Kidney (tissue), 14 donors: ENCODE measurements around the gene PRDM15. TPM values are rescaled to one million over a fixed set of nuclear protein-coding genes. Genes with fewer than 3 reads are reported as not detected.
A peak's percentile ranks its signal among the peaks of the same experiment; 100 is the strongest.

Source experiments
- DNase-seq, 5 donors: peaks; one replicate each; pipeline ENCODE4 v3.0.0-alpha.2; 2013 to 2020
- FAIRE-seq: peaks from 2 replicates; lab custom pipeline; 2012; peaks lifted over from hg19 to GRCh38; lab: Jason Lieb, UNC
- H3K27ac ChIP-seq, 2 donors: one replicate each; pipeline ENCODE4 v1.7.0; 2013; ENCODE audit warnings: low read depth in 2 of 2, low read length in 2 of 2, inconsistent platforms in 1 of 2
- H3K27me3 ChIP-seq: one replicate; pipeline ENCODE4 v1.7.1; 2013; ENCODE audit warnings: low read length, inconsistent platforms; ENCODE audit not compliant: control insufficient read depth, insufficient read depth
- H3K36me3 ChIP-seq, 3 donors: one replicate each; pipeline versions ENCODE4 v1.7.0 to v1.7.1; 2013; ENCODE audit warnings: low read length in 3 of 3, control low read depth in 1 of 3, inconsistent platforms in 1 of 3; ENCODE audit not compliant: insufficient read depth in 3 of 3, control insufficient read depth in 2 of 3
- H3K4me1 ChIP-seq, 3 donors: one replicate each; pipeline versions ENCODE4 v1.7.0 to v1.7.1; 2013; ENCODE audit warnings: low read length in 3 of 3, inconsistent platforms in 1 of 3, low read depth in 1 of 3; ENCODE audit not compliant: control insufficient read depth in 2 of 3, insufficient read depth in 2 of 3
- H3K4me3 ChIP-seq, 3 donors: one replicate each; pipeline versions ENCODE4 v1.7.0 to v1.8.1; 2013; ENCODE audit warnings: low read length in 3 of 3, control low read depth in 1 of 3, inconsistent platforms in 1 of 3
- H3K9ac ChIP-seq, 3 donors: one replicate each; pipeline versions ENCODE4 v1.7.0 to v1.7.1; 2013; ENCODE audit warnings: low read length in 3 of 3, control low read depth in 1 of 3, inconsistent platforms in 1 of 3
- H3K9me3 ChIP-seq, 3 donors: one replicate each; pipeline versions ENCODE4 v1.7.0 to v1.7.1; 2013; ENCODE audit warnings: low read length in 3 of 3, control low read depth in 1 of 3, inconsistent platforms in 1 of 3; ENCODE audit not compliant: control insufficient read depth in 2 of 3, insufficient read depth in 1 of 3
- CTCF ChIP-seq: IDR thresholded peaks from 3 replicates; pipeline ENCODE4 v1.5.1; 2012; ENCODE audit warnings: mild to moderate bottlenecking, moderate library complexity, borderline replicate concordance; ENCODE audit not compliant: insufficient read depth; ENCODE audit errors: extremely low read depth
- intact Hi-C: fragments of 100-400 bp; cut with DNase I; formaldehyde crosslinking; loops from one replicate; pipeline ENCODE4 v1.11.1; 2022
- polyA plus RNA-seq: library from polyadenylated mRNA; stranded (reverse); fragments of 350-450 nt; fragmentation: Illumina TruSeq; extraction: RNeasy Lipid Tissue Mini Kit (QIAGEN cat#74804); gene quantifications from one replicate; pipeline ENCODE4 v1.2.3, GENCODE V29; 2014; ENCODE audit warnings: low read depth, low replicate concordance; ENCODE audit not compliant: insufficient read depth
- total RNA-seq: library from RNA; stranded (reverse); fragmentation: NEBNext Ultra II Directional; extraction: Animal tissue kit (Norgen Biotek cat#: 25700); gene quantifications from one replicate; pipeline ENCODE4 v1.2.1, GENCODE V29; 2021
- donor health status: control.
- donor health status: control.
- donor health status: control.
- donor health status: control.
- donor health status: control.
- donor health status: DM: yes; HTN: yes; CAD: no.
- donor health status: Normal renal cell carcinoma (clear cell type).

Gene PRDM15
- total and polyA plus RNA-seq, 2 donors from 2014 or later = 1.3 to 8.4 TPM

DNA sequence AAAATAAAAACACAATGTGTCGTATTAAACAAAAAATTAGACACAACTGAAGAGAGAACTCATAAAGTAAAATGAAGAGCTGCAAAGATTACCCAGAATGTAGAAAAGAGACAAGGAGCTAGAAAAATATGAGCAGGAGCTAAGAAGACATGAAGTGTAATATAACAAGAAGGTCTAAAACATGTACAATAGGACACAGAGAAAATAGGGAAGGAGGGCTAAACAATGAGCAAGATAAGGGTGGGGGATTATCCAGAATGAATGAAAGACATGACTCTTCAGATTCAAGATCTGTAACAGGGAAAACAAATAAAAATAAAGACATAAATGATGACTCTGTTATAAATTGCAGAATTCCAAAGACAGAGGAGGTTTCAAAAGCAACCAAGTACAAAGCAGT is 38.3 kb downstream of the PRDM15 start:
- Histone ChIP-seq H3K4me3 (no peak overlapping the region), H3K27ac (no peak overlapping the region), H3K27me3 (no peaks in the 10 kb centered on the region), H3K36me3 (peaks cover 0 to 4% (median 0%) of the 10 kb centered on the region in 3 donors), H3K9ac (no peak overlapping the region), H3K4me1 (no peaks in the 10 kb centered on the region), H3K9me3 (peaks cover 0 to 5% (median 0%) of the 10 kb centered on the region in 3 donors)
- no peak for FAIRE-seq
- no peak for DNase-seq
- no peak for TF ChIP-seq CTCF
- intact Hi-C loops = no loop called here

GRCh38 chr21:41839387-41840000 is 39.6 kb downstream of the PRDM15 start:
- Histone ChIP-seq H3K4me1 (no peaks in the 10 kb centered on the region), H3K27me3 (no peaks in the 10 kb centered on the region), H3K27ac (no peak overlapping the region), H3K9me3 (peaks cover 0 to 5% (median 0%) of the 10 kb centered on the region in 3 donors), H3K4me3 (no peak overlapping the region), H3K9ac (no peak overlapping the region), H3K36me3 (peaks cover 0 to 4% (median 0%) of the 10 kb centered on the region in 3 donors)
- DNase-seq = no peak
- FAIRE-seq = no peak
- no peak for TF ChIP-seq CTCF
- intact Hi-C loops = no loop called here

- intact Hi-C loops = no loop called here
- no peak for FAIRE-seq
- Histone ChIP-seq H3K9me3 (peaks cover 0 to 5% (median 0%) of the 10 kb centered on the region in 3 donors), H3K36me3 (peaks cover 0 to 4% (median 0%) of the 10 kb centered on the region in 3 donors), H3K4me3 (no peak overlapping the region), H3K27ac (no peak overlapping the region), H3K9ac (no peak overlapping the region), H3K4me1 (no peaks in the 10 kb centered on the region), H3K27me3 (no peaks in the 10 kb centered on the region)
- peak in 1 of 5 donors; percentile 28 for DNase-seq
- no peak for TF ChIP-seq CTCF
Observed at GRCh38 chr21:41837756-41838297, 41.3 kb downstream of the PRDM15 start.
